SK-N-SH (cell line): ENCODE data around the gene CDH4. TPM values are rescaled to one million over a fixed set of nuclear protein-coding genes. Genes with fewer than 3 reads are reported as not detected.

Experiments
- CTCF ChIA-PET: fragments of 300-600, 350-600 bp; formaldehyde crosslinking; extraction: SDS; loops from one replicate; lab custom pipeline; 2021; lab: Yijun Ruan, JAX
- POLR2A ChIA-PET: fragments of 350-600 bp; sonication (Branson Sonifier 250); formaldehyde crosslinking; extraction: SDS; loops from one replicate; lab custom pipeline; 2020; ENCODE audit warnings: antibody characterized with exemption, inconsistent platforms; lab: Yijun Ruan, JAX
- DNase-seq: peaks from one replicate; pipeline ENCODE4 v3.0.0; 2012
- H2AFZ ChIP-seq: fragments of 200-600 bp; sonication (generic); 2 replicates; pipeline ENCODE4 v1.8.1; 2016; ENCODE audit warnings: antibody characterized with exemption, mild to moderate bottlenecking, low read depth
- H3F3A ChIP-seq: fragments of 200-600 bp; sonication (generic); replicated peaks from 2 replicates; pipeline ENCODE3; 2016; ENCODE audit warnings: antibody characterized with exemption, mild to moderate bottlenecking; ENCODE audit not compliant: insufficient read depth
- H3K27ac ChIP-seq, 2 experiments: fragments of 200-500 bp in 1 of 2; fragments of 200-600 bp in 1 of 2; sonication (Bioruptor generic) in 1 of 2; sonication (generic), shearing (Covaris generic) in 1 of 2; 2 replicates each; pipeline versions ENCODE4 v1.5.1 to v1.6.1; 2014 to 2016; ENCODE audit warnings: low read depth in 2 of 2, inconsistent platforms in 1 of 2, low read length in 1 of 2, mild to moderate bottlenecking in 1 of 2, mixed read lengths in 1 of 2
- H3K27me3 ChIP-seq: fragments of 200-600 bp; sonication (generic), shearing (Covaris generic); 2 replicates; pipeline ENCODE4 v1.6.1; 2016; ENCODE audit warnings: mixed run types; ENCODE audit not compliant: insufficient read depth
- H3K36me3 ChIP-seq, 2 experiments: fragments of 200-500 bp in 1 of 2; fragments of 200-600 bp in 1 of 2; sonication (Bioruptor generic) in 1 of 2; sonication (generic) in 1 of 2; replicated peaks in 1 of 2; 2 replicates each; pipeline versions ENCODE3 to v1.5.1; 2014 to 2016; ENCODE audit warnings: low read length in 1 of 2, mild to moderate bottlenecking in 1 of 2; ENCODE audit not compliant: insufficient read depth in 2 of 2, control insufficient read depth in 1 of 2
- H3K4me1 ChIP-seq, 2 experiments: fragments of 200-500 bp in 1 of 2; fragments of 200-600 bp in 1 of 2; sonication (Bioruptor generic) in 1 of 2; sonication (generic), shearing (Covaris generic) in 1 of 2; 2 replicates each; pipeline versions ENCODE4 v1.5.1 to v1.6.1; 2014 to 2016; ENCODE audit warnings: low read depth in 1 of 2, low read length in 1 of 2, mixed run types in 1 of 2; ENCODE audit not compliant: insufficient read depth in 2 of 2, control insufficient read depth in 1 of 2
- H3K4me2 ChIP-seq: fragments of 200-600 bp; sonication (generic), shearing (Covaris generic); 2 replicates; pipeline ENCODE4 v1.6.1; 2017; ENCODE audit warnings: mixed run types
- H3K4me3 ChIP-seq, 2 experiments: fragments of 200-500 bp in 1 of 2; fragments of 200-600 bp in 1 of 2; sonication (Bioruptor generic) in 1 of 2; sonication (generic), shearing (Covaris generic) in 1 of 2; 2 replicates each; pipeline versions ENCODE4 v1.5.1 to v1.8.1; 2014 to 2016; ENCODE audit warnings: low read depth in 2 of 2, inconsistent platforms in 1 of 2, low read length in 1 of 2, mild to moderate bottlenecking in 1 of 2, mixed read lengths in 1 of 2, moderate library complexity in 1 of 2
- H3K79me2 ChIP-seq: fragments of 200-600 bp; sonication (generic); 2 replicates; pipeline ENCODE4 v1.8.1; 2017; ENCODE audit warnings: mild to moderate bottlenecking; ENCODE audit not compliant: insufficient read depth
- H3K9ac ChIP-seq: fragments of 200-600 bp; sonication (generic); 2 replicates; pipeline ENCODE4 v1.6.1; 2017; ENCODE audit warnings: mixed run types
- H3K9me2 ChIP-seq: fragments of 200-600 bp; sonication (generic); 2 replicates; pipeline ENCODE4 v1.6.1; 2017; ENCODE audit warnings: mixed run types
- H3K9me3 ChIP-seq: fragments of 200-600 bp; sonication (generic); 2 replicates; pipeline ENCODE4 v1.6.1; 2017; ENCODE audit warnings: mixed run types, mild to moderate bottlenecking, moderate library complexity
- H4K20me1 ChIP-seq: fragments of 200-600 bp; sonication (generic); 2 replicates; pipeline ENCODE4 v1.6.1; 2017; ENCODE audit warnings: mild to moderate bottlenecking, mixed run types; ENCODE audit not compliant: insufficient read depth
- CHD2 ChIP-seq: fragments of 150-350 bp; IDR thresholded peaks from 2 replicates; pipeline ENCODE4 v1.6.1; 2018; ENCODE audit warnings: low read length; ENCODE audit not compliant: partially characterized antibody
- ELF1 ChIP-seq: IDR thresholded peaks from 2 replicates; pipeline ENCODE4 v1.4.0; 2012
- EP300 ChIP-seq, 2 experiments: IDR thresholded peaks; 2 replicates each; pipeline versions ENCODE4 v1.4.0 to v1.6.1; 2012; ENCODE audit warnings: borderline replicate concordance in 1 of 2, low read depth in 1 of 2, low read length in 1 of 2
- FOXJ3 ChIP-seq: sonication (generic); formaldehyde crosslinking; IDR thresholded peaks from 2 replicates; pipeline ENCODE4 v1.5.1; 2020; ENCODE audit warnings: mild to moderate bottlenecking, missing genetic modification reagents
- GATA2 ChIP-seq: sonication (generic); formaldehyde crosslinking; IDR thresholded peaks from 2 replicates; pipeline ENCODE4 v1.5.0; 2020; ENCODE audit warnings: mild to moderate bottlenecking, missing genetic modification reagents
- IRF3 ChIP-seq: fragments of 150-350 bp; IDR thresholded peaks from 2 replicates; pipeline ENCODE4 v1.6.1; 2016; ENCODE audit warnings: mild to moderate bottlenecking, low read depth, low read length
- MEF2A ChIP-seq: IDR thresholded peaks from 2 replicates; pipeline ENCODE4 v1.4.0; 2012; ENCODE audit warnings: low read depth, borderline replicate concordance
- MXI1 ChIP-seq: IDR thresholded peaks from 2 replicates; pipeline ENCODE4 v1.6.1; 2012; ENCODE audit warnings: mild to moderate bottlenecking, low read depth, low read length, improper control_type of control experiment
- NRF1 ChIP-seq: IDR thresholded peaks from 2 replicates; pipeline ENCODE4 v1.6.1; 2012; ENCODE audit warnings: low read depth, mild to moderate bottlenecking, low read length
- RCOR1 ChIP-seq: fragments of 150-350 bp; IDR thresholded peaks from 2 replicates; pipeline ENCODE4 v1.6.1; 2017; ENCODE audit warnings: antibody characterized with exemption, low read length
- REST ChIP-seq: IDR thresholded peaks from 2 replicates; pipeline ENCODE4 v1.6.1; 2012; ENCODE audit warnings: mild to moderate bottlenecking, low read depth, low read length, moderate library complexity
- RFX5 ChIP-seq: IDR thresholded peaks from 2 replicates; pipeline ENCODE4 v1.6.1; 2012; ENCODE audit warnings: mild to moderate bottlenecking, improper control_type of control experiment, low read length
- RXRA ChIP-seq: IDR thresholded peaks from 2 replicates; pipeline ENCODE4 v1.4.0; 2012; ENCODE audit warnings: low read depth, mild to moderate bottlenecking, borderline replicate concordance
- SMC3 ChIP-seq: IDR thresholded peaks from 2 replicates; pipeline ENCODE4 v1.6.1; 2012; ENCODE audit warnings: low read depth, low read length, improper control_type of control experiment
- TCF12 ChIP-seq: IDR thresholded peaks from 2 replicates; pipeline ENCODE4 v1.4.0; 2012
- USF1 ChIP-seq: IDR thresholded peaks from 2 replicates; pipeline ENCODE4 v1.4.0; 2012; ENCODE audit warnings: low read depth, borderline replicate concordance
- WGBS: methylation state at CpG from one replicate; pipeline ENCODE4 v1.1.6; 2017; ENCODE audit warnings: low lambda C conversion rate; 5-methylcytosine and 5-hydroxymethylcytosine counted together
- polyA plus RNA-seq, 3 experiments: library from polyadenylated mRNA; depleted of rRNA; stranded (reverse); fragments of >200 nt; gene quantifications; 2 replicates each; pipeline ENCODE4 v1.2.3, GENCODE V29; 2012
- TF ChIP-seq, protein P1 (sequence below): fragments of 200-600 bp; sonication (generic); IDR thresholded peaks from 2 replicates; pipeline ENCODE4 v1.6.1; 2017; ENCODE audit warnings: antibody characterized with exemption, mild to moderate bottlenecking, moderate library complexity

CDH4 gene
- polyA plus RNA-seq, 1 of the 3 experiments (the other 2 are of a cell fraction): not detected

- no peaks in the 10 kb centered on the region for H3K4me1 ChIP-seq
- ChIA-PET CTCF (interaction anchor here (0.6 kb wide), 1 partner anchor 65 kb away, joined by 3 read pairs; no protein-coding TSS in a partner anchor), POLR2A (no interaction called here)
- no peaks in the 10 kb centered on the region for H3K36me3 ChIP-seq
- H4K20me1 ChIP-seq: no peaks in the 10 kb centered on the region
- no peaks in the 10 kb centered on the region for H3K9me3 ChIP-seq
- H2AFZ ChIP-seq: no peak overlapping the region
- no peak overlapping the region for H3K9ac ChIP-seq
- TF ChIP-seq TCF12 (no peak), REST (no peak), CHD2 (no peak), RXRA (no peak), GATA2 (no peak), USF1 (no peak), RCOR1 (no peak), MXI1 (no peak), FOXJ3 (CRISPR knock-in tag) (no peak), MEF2A (no peak), EP300 (IDR thresholded peaks at IDR 0.05; ENCODE audit: borderline replicate concordance in 1 of 2, low read depth in 1 of 2, low read length in 1 of 2) (no peak), NRF1 (no peak), RFX5 (no peak), SMC3 (no peak), IRF3 (no peak), ELF1 (no peak)
- TF ChIP-seq, protein P1, sequence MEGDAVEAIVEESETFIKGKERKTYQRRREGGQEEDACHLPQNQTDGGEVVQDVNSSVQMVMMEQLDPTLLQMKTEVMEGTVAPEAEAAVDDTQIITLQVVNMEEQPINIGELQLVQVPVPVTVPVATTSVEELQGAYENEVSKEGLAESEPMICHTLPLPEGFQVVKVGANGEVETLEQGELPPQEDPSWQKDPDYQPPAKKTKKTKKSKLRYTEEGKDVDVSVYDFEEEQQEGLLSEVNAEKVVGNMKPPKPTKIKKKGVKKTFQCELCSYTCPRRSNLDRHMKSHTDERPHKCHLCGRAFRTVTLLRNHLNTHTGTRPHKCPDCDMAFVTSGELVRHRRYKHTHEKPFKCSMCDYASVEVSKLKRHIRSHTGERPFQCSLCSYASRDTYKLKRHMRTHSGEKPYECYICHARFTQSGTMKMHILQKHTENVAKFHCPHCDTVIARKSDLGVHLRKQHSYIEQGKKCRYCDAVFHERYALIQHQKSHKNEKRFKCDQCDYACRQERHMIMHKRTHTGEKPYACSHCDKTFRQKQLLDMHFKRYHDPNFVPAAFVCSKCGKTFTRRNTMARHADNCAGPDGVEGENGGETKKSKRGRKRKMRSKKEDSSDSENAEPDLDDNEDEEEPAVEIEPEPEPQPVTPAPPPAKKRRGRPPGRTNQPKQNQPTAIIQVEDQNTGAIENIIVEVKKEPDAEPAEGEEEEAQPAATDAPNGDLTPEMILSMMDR: no peak
- H3F3A ChIP-seq: no peaks in the 10 kb centered on the region
- DNase-seq: no peak
- no peaks in the 10 kb centered on the region for H3K79me2 ChIP-seq
- no peaks in the 10 kb centered on the region for H3K9me2 ChIP-seq
- no peak overlapping the region for H3K4me3 ChIP-seq
- no peak overlapping the region for H3K4me2 ChIP-seq
- no peaks in the 10 kb centered on the region for H3K27me3 ChIP-seq
- 16% methylated on average over 8 of the region's 8 CpGs for WGBS
- no peak overlapping the region for H3K27ac ChIP-seq
Measured at GRCh38 chr20:61830991-61831390, 578.9 kb downstream of the CDH4 start.
